KMS-11 (cell line): Measurements from ENCODE around the gene CTSF.

Source experiments
- H2AFZ ChIP-seq: fragments of 200-600 bp; sonication (generic); 2 replicates; pipeline ENCODE4 v1.6.1; 2016; ENCODE audit warnings: antibody characterized with exemption, mixed run types, low read depth
- H3K27ac ChIP-seq: fragments of 200-600 bp; sonication (generic); 2 replicates; pipeline ENCODE4 v1.6.1; 2016; ENCODE audit warnings: mild to moderate bottlenecking, mixed run types
- H3K27me3 ChIP-seq: fragments of 200-600 bp; sonication (generic); 2 replicates; pipeline ENCODE4 v1.6.1; 2017; ENCODE audit warnings: mild to moderate bottlenecking, low read depth, mixed run types, moderate library complexity; ENCODE audit not compliant: insufficient read depth
- H3K36me3 ChIP-seq: fragments of 200-600 bp; sonication (generic); 2 replicates; pipeline ENCODE4 v1.6.1; 2017; ENCODE audit warnings: mild to moderate bottlenecking, mixed run types; ENCODE audit not compliant: insufficient read depth
- H3K4me1 ChIP-seq: fragments of 200-600 bp; sonication (generic); 2 replicates; pipeline ENCODE4 v1.6.1; 2016; ENCODE audit warnings: mild to moderate bottlenecking, low read depth, mixed run types; ENCODE audit not compliant: poor library complexity, severe bottlenecking
- H3K4me2 ChIP-seq: fragments of 200-600 bp; sonication (generic); 2 replicates; pipeline ENCODE4 v1.7.0; 2016; ENCODE audit warnings: mild to moderate bottlenecking, mixed run types
- H3K4me3 ChIP-seq: fragments of 200-600 bp; sonication (generic); IDR thresholded peaks from 2 replicates; pipeline ENCODE4 v1.6.1; 2017; ENCODE audit warnings: low read depth, low read length, mixed read lengths; ENCODE audit not compliant: insufficient read depth
- H3K79me2 ChIP-seq: fragments of 200-600 bp; sonication (generic); 2 replicates; pipeline ENCODE4 v1.6.1; 2016; ENCODE audit warnings: low read depth, mixed run types; ENCODE audit not compliant: insufficient read depth
- H3K9ac ChIP-seq: fragments of 200-600 bp; sonication (generic); 2 replicates; pipeline ENCODE4 v1.6.1; 2016; ENCODE audit warnings: mild to moderate bottlenecking, mixed run types
- H4K20me1 ChIP-seq: fragments of 200-600 bp; sonication (generic); 2 replicates; pipeline ENCODE4 v1.6.1; 2016; ENCODE audit warnings: mild to moderate bottlenecking, mixed run types; ENCODE audit not compliant: insufficient read depth
- CTCF ChIP-seq: fragments of 200-600 bp; sonication (generic); conservative IDR thresholded peaks from 2 replicates; pipeline ENCODE4 v1.6.1; 2017; ENCODE audit warnings: low read depth, mild to moderate bottlenecking, antibody characterized with exemption, low read length, moderate library complexity, mixed read lengths

Gene CTSF

GRCh38 chr11:66559866-66560676 is 8.3 kb downstream of the CTSF start:
- no peak overlapping the region for H3K4me2 ChIP-seq
- no peaks in the 10 kb centered on the region for H3K4me1 ChIP-seq
- no peak overlapping the region for H3K4me3 ChIP-seq
- H3K27me3 ChIP-seq: peaks cover 5% of the 10 kb centered on the region; the same call in 1 of the 2 replicates
- H4K20me1 ChIP-seq: no peaks in the 10 kb centered on the region
- no peaks in the 10 kb centered on the region for H3K79me2 ChIP-seq
- H3K27ac ChIP-seq: no peak overlapping the region
- TF ChIP-seq CTCF: no peak
- H3K9ac ChIP-seq: no peak overlapping the region
- no peak overlapping the region for H2AFZ ChIP-seq
- no peaks in the 10 kb centered on the region for H3K36me3 ChIP-seq

GRCh38 chr11:66559142-66559865 is 9.1 kb downstream of the CTSF start:
- Histone ChIP-seq H3K4me3 (no peak overlapping the region), H3K27ac (no peak overlapping the region), H4K20me1 (no peaks in the 10 kb centered on the region), H3K79me2 (no peaks in the 10 kb centered on the region), H3K4me2 (no peak overlapping the region), H3K9ac (no peak overlapping the region), H3K36me3 (no peaks in the 10 kb centered on the region), H3K4me1 (no peaks in the 10 kb centered on the region), H2AFZ (no peak overlapping the region), H3K27me3 (peaks cover 5% of the 10 kb centered on the region; the same call in 1 of the 2 replicates)
- no peak for TF ChIP-seq CTCF

- Histone ChIP-seq H4K20me1 (no peaks in the 10 kb centered on the region), H3K27ac (no peak overlapping the region), H3K9ac (no peak overlapping the region), H3K27me3 (peaks cover 5% of the 10 kb centered on the region; the same call in 1 of the 2 replicates), H3K36me3 (no peaks in the 10 kb centered on the region), H3K4me3 (no peak overlapping the region), H3K4me1 (no peaks in the 10 kb centered on the region), H2AFZ (no peak overlapping the region), H3K4me2 (no peak overlapping the region), H3K79me2 (no peaks in the 10 kb centered on the region)
- TF ChIP-seq CTCF: no peak
These were observed 10.6 kb downstream of the CTSF start for GRCh38 chr11:66557733-66558326.

GRCh38 chr11:66556086-66556485 is 12.3 kb downstream of the CTSF start:
- Histone ChIP-seq H4K20me1 (no peaks in the 10 kb centered on the region), H3K27me3 (peaks cover 5% of the 10 kb centered on the region; the same call in 1 of the 2 replicates), H3K27ac (no peak overlapping the region), H2AFZ (no peak overlapping the region), H3K4me3 (no peak overlapping the region), H3K4me1 (no peaks in the 10 kb centered on the region), H3K36me3 (no peaks in the 10 kb centered on the region), H3K9ac (no peak overlapping the region), H3K4me2 (no peak overlapping the region), H3K79me2 (no peaks in the 10 kb centered on the region)
- no peak for TF ChIP-seq CTCF
